ENCODE measurements around the gene NDUFA8.
A peak's percentile ranks its signal among the peaks of the same experiment; 100 is the strongest.

The NDUFA8 gene

DNA sequence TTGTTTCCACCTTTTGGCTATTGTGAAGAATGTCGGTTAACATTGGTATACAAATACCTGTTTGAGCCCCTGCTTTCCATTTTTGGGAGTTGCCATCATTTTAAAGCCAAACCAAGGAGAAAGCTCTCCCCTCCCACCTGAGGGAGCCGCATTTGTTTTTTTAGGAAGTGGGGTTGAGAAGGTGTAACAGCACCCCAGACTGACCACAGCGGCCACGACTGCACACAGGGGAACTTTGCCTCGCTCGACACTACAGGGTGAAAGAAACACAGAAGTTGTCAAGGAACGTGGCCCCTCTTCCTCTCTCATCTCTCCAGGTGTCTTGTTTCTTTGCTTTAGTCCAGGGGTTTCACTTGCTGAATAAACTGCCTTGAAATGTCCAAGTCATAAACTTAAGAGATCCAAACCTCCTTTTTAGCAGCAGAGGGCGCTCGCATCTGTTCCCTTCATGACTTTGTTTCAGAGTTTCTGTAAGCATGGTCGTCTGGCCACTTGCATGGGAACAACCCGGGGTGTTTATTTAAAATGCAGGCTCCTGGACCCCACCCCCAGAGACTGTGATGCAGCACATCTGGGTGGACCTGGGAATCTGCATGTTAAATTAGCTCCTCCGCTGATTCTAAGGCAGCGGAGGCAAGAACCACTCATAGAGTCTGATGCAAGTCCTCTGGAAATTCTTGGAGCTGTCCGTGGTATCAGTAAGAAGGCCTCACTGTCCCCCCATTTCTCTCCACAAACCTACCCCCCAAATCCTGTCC lies 64.4 kb downstream of the NDUFA8 start:
- peak; percentile 69 for DNase-seq
